ENCODE results near the gene SERINC5.
A peak's percentile ranks its signal among the peaks of the same experiment; 100 is the strongest.

SERINC5 gene

DNA sequence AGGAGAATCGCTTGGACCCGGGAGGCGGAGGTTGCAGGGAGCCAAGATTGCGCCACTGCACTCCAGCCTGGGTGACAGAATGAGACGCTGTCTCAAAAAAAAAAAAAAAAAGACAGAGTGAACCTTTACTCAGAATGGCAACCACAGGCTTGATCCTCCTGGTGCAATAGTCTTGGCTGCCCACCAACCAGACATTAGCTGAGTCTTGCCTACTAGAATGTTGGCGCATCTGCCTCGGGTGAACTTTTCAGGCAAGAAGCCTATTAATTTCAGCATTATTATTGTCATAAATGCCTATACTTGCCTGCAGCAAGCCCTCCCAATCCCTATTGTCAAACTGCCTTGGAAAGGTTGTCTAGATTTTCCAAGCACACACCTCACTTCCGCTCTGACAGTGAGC is 4.2 kb downstream of the SERINC5 start:
- DNase-seq: no peak

DNA sequence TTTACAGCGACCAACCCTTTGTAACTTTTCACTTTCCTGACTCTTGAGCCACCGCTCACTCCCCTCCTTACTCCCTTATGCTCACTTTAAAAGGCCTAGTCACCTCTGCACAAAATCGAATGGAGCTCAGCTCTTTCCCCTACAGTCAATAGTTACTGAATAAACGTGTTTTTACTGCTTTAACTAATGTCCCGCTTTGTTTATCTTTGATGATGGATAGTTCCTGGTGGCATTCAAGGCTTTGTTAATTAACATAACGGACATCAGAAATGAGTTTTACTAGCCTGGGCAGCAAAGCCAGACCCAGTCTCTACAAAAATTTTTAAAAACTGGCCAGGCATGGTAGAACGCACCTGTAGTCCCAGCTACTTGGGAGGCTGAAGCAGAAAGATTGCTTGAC is 5.0 kb downstream of the SERINC5 start:
- DNase-seq: no peak

DNA sequence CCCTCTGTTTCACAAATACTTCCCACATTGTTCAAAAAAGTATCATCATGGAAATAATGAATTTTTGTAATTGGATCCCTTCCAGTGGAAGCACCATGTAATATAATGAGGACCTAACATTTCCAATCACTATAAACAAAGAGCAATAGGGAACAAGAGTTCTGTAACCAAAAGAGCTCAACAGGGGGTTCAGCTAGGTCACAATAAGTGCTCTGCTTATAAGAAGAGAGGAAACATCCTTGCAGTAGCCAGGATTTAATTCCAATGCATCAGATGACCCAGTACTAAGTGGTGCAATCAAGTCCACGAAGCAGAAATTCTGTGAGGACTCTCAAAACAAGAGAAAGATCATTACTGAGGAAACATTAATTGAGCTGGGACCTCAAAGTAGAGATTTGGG is 5.9 kb downstream of the SERINC5 start:
- no peak for DNase-seq

DNA sequence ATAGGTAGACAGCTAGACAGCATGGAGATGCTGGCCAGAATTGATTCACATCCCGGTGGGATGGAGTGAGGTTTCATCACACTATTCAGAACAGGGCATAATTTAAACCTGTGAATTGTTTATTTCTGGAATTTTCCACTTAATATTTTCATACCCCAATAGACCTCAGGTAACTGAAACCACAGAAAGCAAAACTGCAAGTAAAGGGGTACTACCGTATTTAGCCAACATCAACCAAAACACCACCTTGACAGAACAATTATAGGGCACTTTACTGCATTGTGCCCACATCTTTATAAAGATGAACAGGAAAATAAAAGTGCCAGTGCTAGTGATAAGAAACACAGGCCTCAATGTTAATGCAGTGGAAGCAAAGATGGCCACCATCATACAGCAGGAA is 7.5 kb downstream of the SERINC5 start:
- no peak for DNase-seq

DNA sequence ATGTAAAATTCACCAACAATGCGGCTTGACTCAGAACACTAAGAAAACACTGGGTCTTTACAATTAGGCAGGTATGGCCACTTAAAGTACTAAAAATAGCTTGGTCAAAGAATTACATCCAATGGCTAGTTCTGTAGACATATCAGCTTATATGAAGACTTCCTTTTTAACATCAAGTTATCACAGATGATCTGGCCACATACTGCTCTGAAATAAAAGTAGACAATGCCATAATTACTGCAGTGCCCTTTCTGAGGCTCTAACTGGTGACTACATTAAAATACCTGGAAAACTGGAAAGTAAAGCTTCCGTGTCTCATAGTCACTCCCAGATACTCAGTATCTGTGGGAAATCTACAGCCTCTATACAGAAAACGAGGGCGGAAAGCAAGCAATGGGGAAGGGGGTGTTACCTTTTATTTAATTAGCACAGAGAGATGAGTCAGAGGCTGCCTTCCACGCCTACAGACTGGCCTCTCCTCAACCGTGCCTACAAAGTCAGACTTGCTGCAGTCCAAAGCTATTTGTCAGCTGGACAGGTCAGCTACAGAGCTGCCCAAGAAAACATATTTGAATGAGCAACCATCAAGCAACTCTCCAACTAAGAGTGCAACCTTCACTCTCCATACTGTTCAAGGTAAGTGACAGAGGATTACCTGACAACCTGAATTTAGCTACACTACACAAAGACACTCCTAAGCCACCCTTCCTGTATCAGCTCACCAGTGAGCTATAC is 8.7 kb downstream of the SERINC5 start:
- peak; percentile 62 for DNase-seq

DNA sequence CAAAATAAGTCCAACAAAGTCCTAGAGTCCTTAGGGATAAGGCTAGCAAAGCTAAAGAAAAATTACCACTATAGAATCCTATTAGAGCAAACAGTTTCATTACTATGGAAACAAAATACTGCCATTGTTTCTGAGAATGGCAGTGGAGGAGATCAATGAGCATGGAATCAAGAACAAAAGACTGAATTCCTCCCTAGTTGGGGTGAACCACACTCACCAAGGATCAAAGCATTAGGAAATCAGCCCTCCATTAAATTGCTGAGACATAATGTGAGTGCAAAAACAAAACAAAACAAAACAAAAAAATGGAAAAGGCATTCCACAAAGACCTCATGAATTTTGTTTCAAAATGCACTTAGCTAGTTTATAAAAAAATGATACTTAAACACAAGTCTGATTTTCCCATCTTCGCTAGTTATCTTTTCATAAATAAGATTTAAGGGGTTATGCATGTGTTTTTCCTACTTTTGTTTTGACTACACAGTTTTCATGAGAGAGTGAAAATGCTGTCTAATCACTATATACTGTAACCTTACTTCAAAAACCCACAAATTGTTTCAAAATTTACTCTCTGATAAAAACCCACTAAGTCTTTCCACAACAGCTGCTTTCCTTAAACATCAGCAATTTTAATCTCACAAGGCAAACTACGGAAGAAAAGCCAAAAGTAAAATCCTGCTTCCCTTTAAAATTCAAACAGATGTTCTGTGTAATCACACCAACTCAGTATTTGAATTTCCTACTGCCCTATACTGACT is 9.7 kb downstream of the SERINC5 start:
- no peak for DNase-seq

DNA sequence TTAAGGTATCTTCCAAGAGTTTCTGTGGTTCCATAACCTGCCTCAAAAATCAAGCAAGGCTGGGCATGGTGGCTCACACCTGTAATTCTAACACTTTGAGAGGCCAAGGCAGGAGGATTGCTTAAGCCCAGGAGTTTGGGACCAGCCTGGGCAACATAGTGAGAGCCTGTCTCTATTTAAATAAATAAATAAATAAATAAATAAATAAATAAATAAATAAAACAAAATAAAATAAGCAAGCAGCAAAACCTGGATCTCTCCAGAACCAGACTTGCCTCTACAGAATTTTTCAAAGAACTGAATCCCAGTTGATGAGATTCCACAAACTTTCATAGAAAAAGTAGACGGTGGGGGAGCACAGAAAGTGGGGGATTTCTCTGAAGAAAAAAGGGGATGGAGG is 12.3 kb downstream of the SERINC5 start:
- DNase-seq: no peak

DNA sequence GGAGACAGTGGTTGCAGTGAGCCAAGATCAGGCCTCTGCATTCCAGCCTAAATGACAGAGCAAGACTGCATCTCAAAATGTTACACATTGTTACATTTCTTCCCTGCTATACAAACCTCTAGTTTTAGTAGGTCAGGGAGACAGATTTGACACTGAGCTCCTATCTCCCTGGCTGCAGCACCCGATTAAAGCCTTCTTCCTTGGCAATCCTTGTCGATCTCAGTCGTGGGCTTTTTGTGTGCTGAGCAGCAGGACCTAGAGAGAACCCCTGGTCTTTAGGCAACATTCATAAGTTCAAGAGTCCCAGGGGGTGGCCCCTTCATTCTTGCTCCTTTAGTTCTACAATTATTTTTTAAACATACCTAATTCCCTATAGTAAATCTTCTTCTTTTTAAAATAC is 13.0 kb downstream of the SERINC5 start:
- no peak for DNase-seq

DNA sequence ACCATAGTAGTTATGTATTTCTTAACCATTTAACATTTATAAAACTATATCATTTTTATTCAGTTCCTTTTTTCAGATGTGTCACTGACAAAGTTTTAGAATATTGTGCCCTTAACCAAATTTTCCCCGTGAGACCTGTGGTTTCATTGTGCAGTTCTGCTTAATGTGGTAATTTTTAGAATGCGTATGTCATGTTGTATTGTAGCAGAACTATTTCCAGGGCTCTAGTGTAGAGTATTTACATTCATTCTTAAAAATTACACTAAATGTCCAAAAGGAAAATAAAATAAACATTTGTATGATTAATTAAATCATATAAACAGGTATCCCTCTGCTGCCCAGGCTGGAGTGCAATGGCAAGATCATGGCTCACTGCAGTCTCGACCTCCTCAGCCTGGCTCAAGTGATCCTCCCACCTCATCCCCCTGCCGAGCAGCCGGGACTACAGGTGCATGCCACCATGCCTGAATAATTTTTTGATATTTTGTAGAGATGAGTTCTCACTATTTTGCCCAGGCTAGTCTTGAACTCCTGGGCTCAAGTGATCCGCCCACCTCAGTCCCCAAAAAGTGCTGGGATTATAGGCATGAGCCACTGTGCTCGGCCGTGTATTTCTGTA is 15.4 kb downstream of the SERINC5 start:
- DNase-seq: no peak

DNA sequence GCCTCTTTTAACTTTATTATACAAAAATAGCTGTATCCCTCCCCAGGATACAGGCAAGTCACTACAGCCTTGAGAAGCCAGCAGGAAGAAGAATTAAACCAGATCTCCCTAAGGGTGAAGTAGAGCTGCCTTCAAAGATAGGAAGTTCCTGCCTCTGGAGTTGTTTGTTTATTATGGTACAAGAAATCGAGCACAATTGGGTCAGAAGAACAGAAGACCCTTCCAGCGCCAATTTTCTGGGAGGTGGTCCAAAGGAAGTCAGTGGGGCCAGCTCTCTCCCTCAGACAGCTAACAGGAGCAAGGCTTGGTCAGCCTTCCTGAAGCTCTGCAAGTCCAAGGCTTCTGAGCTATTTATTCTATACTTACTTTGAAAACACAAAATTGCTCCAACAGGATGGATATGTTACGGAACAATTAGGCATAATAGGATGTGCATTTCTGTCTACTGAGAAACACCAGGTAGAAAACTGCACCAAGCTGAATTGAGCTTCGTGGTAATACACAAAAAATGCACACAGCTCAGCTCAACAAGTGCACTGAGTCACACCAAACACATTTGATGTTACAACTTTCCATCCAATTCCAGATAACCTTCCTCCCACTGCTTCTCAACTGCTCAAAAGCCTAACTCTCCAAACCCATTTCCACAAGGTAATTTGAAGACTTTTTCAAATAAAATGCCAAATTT is 16.0 kb downstream of the SERINC5 start:
- DNase-seq: no peak

DNA sequence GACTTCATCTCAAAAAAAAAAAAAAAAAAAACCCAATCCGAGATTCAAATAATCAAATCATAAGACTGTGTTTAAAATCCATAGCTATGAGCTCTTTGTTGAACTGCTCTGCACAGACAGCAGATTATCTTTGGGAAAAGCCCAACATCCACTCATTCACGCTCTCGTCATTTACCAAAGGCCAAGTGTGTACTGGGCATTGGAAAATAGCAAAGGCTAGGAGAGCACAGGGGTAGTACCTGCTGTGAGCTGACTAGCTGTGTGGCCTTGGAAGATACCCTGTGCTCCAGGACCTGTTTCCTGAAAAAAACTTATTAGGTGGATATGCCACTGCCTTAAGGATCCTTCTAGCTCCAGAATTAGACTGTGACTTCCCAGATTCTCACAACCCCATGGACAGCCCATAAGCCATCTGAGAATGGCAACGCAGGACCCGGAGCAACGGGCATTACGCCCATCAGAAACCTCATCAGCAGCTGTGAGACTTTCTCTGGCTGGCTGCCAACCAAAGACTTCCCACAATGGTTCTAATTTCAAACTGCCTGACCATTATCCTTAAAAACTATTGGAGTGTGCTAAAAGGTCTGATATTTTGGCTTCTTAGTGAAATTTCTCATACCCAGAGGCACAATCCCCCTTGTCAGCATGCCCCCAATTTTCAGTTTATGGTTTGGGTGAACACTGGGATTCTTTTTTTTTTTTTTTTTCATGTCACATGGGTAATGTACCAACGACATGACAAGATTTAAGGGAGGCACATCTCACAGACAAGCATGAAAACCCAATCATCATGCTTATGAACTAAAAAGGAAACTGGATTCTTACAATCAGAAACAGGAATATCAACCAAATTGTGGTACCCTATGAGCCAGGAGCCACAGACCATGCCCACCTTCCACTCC is 16.8 kb downstream of the SERINC5 start:
- DNase-seq: peak; percentile 56

DNA sequence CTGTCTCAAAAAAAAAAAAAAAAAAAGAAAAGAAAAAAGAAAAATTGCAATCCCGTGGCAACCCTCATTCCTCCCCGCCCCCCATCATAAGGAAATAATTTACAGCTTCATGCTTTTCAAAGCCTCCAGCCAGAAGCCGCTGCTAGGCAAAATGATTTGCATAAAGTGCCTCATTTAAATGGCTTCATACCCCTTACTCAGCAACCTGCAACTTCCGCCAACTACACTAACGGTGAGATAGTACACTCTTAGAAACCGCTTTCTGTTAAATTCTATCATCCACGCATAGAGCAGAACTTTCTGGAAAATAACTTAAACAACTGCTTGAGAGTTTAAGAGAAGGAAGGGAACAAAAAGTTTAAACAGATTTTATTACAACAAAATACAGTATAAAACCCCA is 17.8 kb downstream of the SERINC5 start:
- DNase-seq: no peak

DNA sequence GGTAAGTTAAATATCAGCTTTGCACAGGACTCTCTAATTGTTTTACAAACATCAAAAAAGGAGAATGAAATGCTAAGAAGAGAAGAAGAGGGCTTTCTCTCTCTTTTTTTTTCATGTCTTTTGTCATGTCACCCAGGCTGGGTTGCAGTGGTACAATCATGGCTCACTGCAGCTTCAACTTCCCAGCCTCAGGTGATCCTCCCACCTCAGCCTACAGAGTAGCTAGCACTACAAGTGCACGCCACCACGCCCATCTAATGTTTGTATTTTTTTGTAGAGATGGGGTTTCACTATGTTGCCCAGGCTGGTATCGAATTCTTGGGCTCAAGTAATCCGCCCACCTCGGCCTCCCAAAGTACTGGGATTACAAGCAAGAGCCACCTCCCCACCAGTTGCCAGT is 18.6 kb downstream of the SERINC5 start:
- no peak for DNase-seq

DNA sequence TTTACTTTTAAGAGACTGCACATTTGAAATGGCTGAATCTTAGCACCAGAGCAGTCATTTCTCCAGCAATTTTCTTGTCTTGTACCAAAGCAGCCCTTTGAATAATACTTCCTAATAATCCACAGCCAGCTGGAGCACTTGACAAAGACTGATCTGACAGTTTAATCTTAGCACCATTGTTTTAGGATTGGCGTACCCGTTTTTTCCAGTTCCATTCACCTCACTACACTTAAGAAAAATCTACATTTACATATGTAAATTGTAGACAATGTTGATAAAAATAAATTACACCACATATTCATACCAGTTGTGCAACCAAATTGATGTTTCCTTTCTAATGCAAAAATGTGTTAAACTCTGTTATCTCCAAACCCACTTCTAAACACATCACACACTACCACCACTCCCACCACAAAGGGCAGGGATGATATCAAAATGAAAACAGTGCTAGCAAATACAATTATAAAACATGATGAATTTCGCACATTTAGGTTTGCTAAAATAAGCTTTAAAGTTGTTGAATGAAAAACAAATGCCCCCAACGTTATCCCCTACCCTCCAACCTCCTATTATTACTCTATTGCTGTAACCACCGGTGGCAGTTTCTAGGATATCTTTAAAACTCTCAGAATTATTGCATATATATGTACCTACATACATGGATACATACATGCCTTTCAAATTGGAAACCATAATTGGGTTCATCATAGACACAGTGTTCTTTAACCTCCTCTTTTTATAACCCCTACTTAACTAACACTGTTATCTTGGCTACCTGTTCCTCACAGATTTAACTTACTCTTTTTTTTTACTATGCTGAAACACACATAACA is 21.5 kb downstream of the SERINC5 start:
- no peak for DNase-seq

DNA sequence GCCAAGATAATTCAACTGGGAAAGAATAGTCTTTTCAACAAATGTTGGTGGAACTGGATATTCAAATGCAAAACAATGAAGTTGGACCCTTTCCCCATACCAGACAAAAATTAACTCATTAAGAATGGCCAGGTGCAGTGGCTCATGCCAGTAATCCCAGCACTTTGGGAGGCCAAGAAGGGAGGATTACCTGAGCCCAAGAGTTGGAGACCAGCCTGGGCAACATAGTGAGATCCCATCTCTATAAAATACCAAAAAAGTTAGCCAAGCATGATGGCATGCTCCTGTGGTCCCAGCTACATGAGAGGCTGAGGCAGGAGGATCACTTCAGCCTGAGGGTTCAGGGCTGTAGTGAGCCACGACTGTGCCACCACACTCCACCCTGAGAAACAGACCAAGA is 24.2 kb downstream of the SERINC5 start:
- DNase-seq: no peak

DNA sequence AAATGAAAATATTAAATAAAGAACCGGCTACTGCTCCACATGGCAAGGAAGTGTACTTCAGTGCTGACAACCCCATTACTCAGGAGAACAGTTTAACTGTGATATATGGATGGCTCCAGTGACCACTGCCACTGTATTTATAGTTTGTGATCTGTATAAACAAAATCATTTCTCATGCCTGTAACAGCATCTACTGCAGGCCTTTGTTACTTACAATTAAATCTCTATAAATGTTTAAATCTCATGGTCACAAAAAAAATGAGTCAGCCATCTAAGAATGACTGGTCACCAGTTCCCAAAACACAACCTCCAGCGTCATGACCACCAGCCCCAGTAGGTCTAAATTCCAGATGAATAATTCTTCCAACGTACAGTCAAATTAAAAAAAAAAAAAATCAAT is 24.6 kb downstream of the SERINC5 start:
- DNase-seq: no peak

DNA sequence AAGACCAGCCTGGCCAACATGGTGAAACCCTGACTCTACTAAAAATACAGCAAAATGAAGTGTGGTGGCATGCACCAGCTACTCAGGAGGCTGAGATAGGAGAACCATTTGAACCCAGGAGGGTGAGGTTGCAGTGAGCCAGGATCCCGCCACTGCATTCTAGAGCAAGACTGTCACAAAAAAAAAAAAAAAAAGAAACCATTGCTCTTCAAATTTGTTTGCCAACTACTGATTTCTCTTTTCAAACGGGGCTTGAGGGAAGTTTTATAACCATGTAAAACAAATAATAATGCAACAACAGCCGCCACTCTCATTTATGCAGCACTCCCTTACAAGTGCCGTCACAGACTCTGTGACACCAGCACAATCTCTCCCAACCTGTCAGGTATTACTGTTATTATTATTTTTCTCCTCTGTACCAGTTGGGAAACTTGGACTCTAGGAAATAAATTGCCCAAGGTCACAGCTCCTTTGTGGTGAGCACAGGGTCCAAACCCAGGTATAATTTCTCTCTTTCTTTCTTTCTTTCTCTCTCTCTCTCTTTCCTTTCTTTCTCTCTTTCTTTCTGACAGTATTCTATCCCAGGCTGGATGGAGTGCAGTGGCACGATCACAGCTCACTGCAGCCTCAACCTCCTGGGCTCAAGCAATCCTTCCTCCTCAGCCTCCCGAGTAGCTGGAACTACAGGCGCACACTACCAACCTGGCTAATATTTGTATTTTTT is 25.4 kb downstream of the SERINC5 start:
- DNase-seq: no peak

DNA sequence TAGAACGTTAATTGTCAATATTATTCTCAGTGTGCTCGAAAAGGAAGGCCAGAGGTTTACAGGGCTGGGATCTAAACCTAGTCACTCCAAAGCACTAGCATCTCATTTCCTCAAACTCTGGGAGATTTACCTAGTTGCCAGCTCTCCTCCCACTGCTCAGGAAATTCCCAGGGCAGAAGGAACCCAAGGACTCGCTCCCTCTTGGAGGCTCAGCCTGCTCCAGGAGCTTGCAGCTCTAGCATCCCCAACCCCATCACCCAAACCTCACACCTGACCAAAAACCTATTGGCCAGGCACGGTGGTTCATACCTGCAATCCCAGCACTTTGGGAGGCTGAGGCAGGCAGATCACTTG is 26.0 kb downstream of the SERINC5 start:
- DNase-seq: no peak

DNA sequence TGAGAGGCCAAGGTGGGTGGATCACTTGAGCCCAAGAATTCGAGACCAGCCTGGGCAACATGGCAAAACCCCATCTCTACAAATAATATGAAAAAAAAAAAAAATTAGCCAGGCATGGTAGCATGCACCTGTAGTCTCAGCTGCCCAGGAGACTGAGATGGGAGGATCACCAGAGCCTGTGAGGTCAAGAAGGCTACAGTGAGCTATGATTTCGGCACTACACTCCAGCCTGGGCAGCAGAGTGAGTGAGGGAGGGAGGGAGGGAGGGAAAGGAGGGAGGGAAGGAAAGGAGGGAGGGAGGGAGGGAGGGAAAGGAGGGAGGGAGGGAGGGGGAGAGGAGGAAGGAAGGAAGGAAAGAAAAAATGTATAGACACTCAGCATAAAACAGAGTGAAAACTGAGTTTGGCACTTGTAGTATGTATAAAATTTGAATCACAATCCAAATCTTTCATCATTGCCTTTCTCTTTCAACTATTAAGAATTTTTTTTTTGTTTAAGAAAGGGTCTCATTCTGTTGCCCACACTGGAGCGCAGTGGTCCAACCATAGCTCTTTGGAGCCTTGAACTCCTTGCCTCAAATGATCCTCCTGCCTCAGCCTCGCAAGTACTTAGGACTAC is 27.8 kb downstream of the SERINC5 start:
- DNase-seq: no peak

DNA sequence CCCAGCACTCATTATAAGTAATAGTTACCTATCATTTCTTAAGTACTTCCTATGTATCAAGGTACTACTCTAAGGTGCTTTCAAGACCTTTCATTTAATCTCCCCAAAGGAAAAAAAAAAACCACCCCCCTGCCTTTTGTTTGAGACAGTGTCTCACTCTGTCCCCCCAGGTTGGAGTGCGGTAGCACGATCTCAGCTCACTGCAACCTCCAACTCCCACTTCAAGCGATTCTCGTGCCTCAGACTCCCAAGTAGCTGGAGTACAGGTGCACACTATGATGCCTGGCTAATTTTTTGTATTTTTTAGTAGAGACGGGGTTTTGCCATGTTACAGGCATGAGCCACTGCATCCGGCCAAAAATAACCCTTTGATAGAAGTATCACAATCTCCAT is 29.9 kb downstream of the SERINC5 start:
- no peak for DNase-seq
